K562 (cell line): ENCODE results near the gene XPO4. TPM values are rescaled to one million over a fixed set of nuclear protein-coding genes. Genes with fewer than 3 reads are reported as not detected.
A peak's percentile ranks its signal among the peaks of the same experiment; 100 is the strongest.

Source experiments
- ATAC-seq: fragments of 200-7000 bp; cut with Tn5 transposase; 3 replicates; pipeline ENCODE4 v1.9.1; 2020; ENCODE audit warnings: moderate library complexity
- BruUV-seq: library from RNA; stranded (reverse); fragments of 400-500 nt; replicated peaks from 2 replicates; lab custom pipeline; 2021; lab: Mats Ljungman, UMichigan
- CTCF ChIA-PET: fragments of 300-600 bp; formaldehyde crosslinking; extraction: SDS; loops from one replicate; lab custom pipeline; 2021; ENCODE audit warnings: low intra/inter-chr PET ratio; lab: Yijun Ruan, JAX
- POLR2A ChIA-PET: fragments of 300-600, 350-650 bp; sonication (Branson Sonifier 250); formaldehyde crosslinking; extraction: SDS; loops from one replicate; lab custom pipeline; 2021; ENCODE audit warnings: antibody characterized with exemption, inconsistent platforms; lab: Yijun Ruan, JAX
- DNase-seq, 4 experiments: peaks; one replicate each; pipeline versions ENCODE4 v3.0.0 to v3.0.0-alpha.2; 2011 to 2018; ENCODE audit warnings: low spot score in 3 of 4, mixed read lengths in 3 of 4; ENCODE audit errors: extremely low read depth in 1 of 4
- FAIRE-seq: peaks from 2 replicates; lab custom pipeline; 2011; peaks lifted over from hg19 to GRCh38; lab: Jason Lieb, UNC
- H2AFZ ChIP-seq: 2 replicates; pipeline ENCODE4 v1.6.0; 2011; ENCODE audit warnings: low read depth, low read length, control low read depth, inconsistent platforms
- H3K27ac ChIP-seq: fragments of 200-600 bp; 3 replicates; pipeline ENCODE4 v1.8.0; 2011; ENCODE audit warnings: low read depth, mild to moderate bottlenecking, control low read depth, inconsistent platforms, low read length, moderate library complexity, mixed read lengths; ENCODE audit errors: extremely low read depth
- H3K27me3 ChIP-seq, 2 experiments: fragments of 300-600 bp in 1 of 2; 2 replicates in 1 of 2; 3 replicates in 1 of 2; pipeline versions ENCODE4 v1.6.0 to v1.8.0; 2011; ENCODE audit warnings: inconsistent platforms in 2 of 2, low read length in 2 of 2, mild to moderate bottlenecking in 1 of 2, mixed read lengths in 1 of 2, moderate library complexity in 1 of 2; ENCODE audit not compliant: control insufficient read depth in 2 of 2, insufficient read depth in 2 of 2
- H3K36me3 ChIP-seq: fragments of 300-600 bp; 3 replicates; pipeline ENCODE4 v1.8.0; 2011; ENCODE audit warnings: mild to moderate bottlenecking, low read length, inconsistent platforms; ENCODE audit not compliant: control insufficient read depth, insufficient read depth
- H3K4me1 ChIP-seq, 2 experiments: fragments of 200-600 bp in 1 of 2; replicated peaks in 1 of 2; 2 replicates in 1 of 2; 3 replicates in 1 of 2; pipeline versions ENCODE4 v1.5.1 to v1.8.0; 2011; ENCODE audit warnings: inconsistent platforms in 2 of 2, low read length in 2 of 2, mild to moderate bottlenecking in 1 of 2, mixed read lengths in 1 of 2, moderate library complexity in 1 of 2; ENCODE audit not compliant: control insufficient read depth in 2 of 2, insufficient read depth in 2 of 2
- H3K4me2 ChIP-seq: 2 replicates; pipeline ENCODE4 v1.6.1; 2011; ENCODE audit warnings: low read length, control low read depth, inconsistent platforms, mixed read lengths; ENCODE audit not compliant: insufficient read depth
- H3K4me3 ChIP-seq: fragments of 200-600 bp; sonication (generic), shearing (Covaris generic); 2 replicates; pipeline ENCODE4 v1.5.1; 2016; ENCODE audit warnings: control low read depth, inconsistent platforms
- H3K79me2 ChIP-seq: fragments of 200-600 bp; 3 replicates; pipeline ENCODE4 v1.8.0; 2011; ENCODE audit warnings: low read length, inconsistent platforms; ENCODE audit not compliant: control insufficient read depth, insufficient read depth
- H3K9ac ChIP-seq, 2 experiments: 2 replicates each; pipeline versions ENCODE4 v1.6.0 to v1.6.1; 2011; ENCODE audit warnings: low read depth in 2 of 2, low read length in 2 of 2, control low read depth in 1 of 2, inconsistent platforms in 1 of 2, mild to moderate bottlenecking in 1 of 2, mixed read lengths in 1 of 2; ENCODE audit not compliant: insufficient read depth in 1 of 2
- H3K9me1 ChIP-seq: one replicate; pipeline ENCODE4 v1.6.0; 2011; ENCODE audit warnings: inconsistent platforms, mild to moderate bottlenecking, low read length, moderate library complexity; ENCODE audit not compliant: control insufficient read depth, insufficient read depth
- H3K9me3 ChIP-seq: replicated peaks from 2 replicates; pipeline ENCODE4 v1.5.1; 2011; ENCODE audit warnings: low read depth, low read length, inconsistent platforms; ENCODE audit not compliant: control insufficient read depth, insufficient read depth
- H4K20me1 ChIP-seq: replicated peaks from 2 replicates; pipeline ENCODE4 v1.6.1; 2011; ENCODE audit warnings: low read length, inconsistent platforms, mixed read lengths; ENCODE audit not compliant: control insufficient read depth, insufficient read depth
- ARID1B ChIP-seq: fragments of 450-650 bp; IDR thresholded peaks from 2 replicates; pipeline ENCODE4 v1.6.1; 2016; ENCODE audit warnings: antibody characterized with exemption, mild to moderate bottlenecking, inconsistent platforms
- BRD9 ChIP-seq: fragments of 450-650 bp; IDR thresholded peaks from 2 replicates; pipeline ENCODE4 v1.6.1; 2018; ENCODE audit warnings: low read depth; ENCODE audit not compliant: partially characterized antibody
- CHD2 ChIP-seq: IDR thresholded peaks from 2 replicates; pipeline ENCODE4 v1.6.1; 2011; ENCODE audit warnings: low read depth, low read length
- CREB3L1 ChIP-seq: fragments of 450-650 bp; IDR thresholded peaks from 2 replicates; pipeline ENCODE4 v1.6.1; 2014; ENCODE audit warnings: low read depth, mild to moderate bottlenecking, moderate library complexity, borderline replicate concordance
- CREM ChIP-seq: IDR thresholded peaks from 2 replicates; pipeline ENCODE4 v1.6.1; 2014; ENCODE audit warnings: antibody characterized with exemption, low read depth
- DACH1 ChIP-seq: fragments of 450-650 bp; IDR thresholded peaks from 2 replicates; pipeline ENCODE4 v1.6.1; 2018; ENCODE audit not compliant: partially characterized antibody
- ESRRA ChIP-seq: fragments of 450-650 bp; IDR thresholded peaks from 2 replicates; pipeline ENCODE4 v1.6.1; 2014; ENCODE audit warnings: low read depth, mild to moderate bottlenecking, moderate library complexity, borderline replicate concordance
- JUND ChIP-seq, 2 experiments: IDR thresholded peaks; 2 replicates in 1 of 2; 3 replicates in 1 of 2; pipeline ENCODE4 v1.6.1; 2011; ENCODE audit warnings: borderline replicate concordance in 2 of 2, low read depth in 2 of 2, low read length in 2 of 2, improper control_type of control experiment in 1 of 2, missing biosample characterization in 1 of 2, missing genetic modification characterization in 1 of 2, missing genetic modification reagents in 1 of 2
- KHSRP ChIP-seq: fragments of 450-650 bp; IDR thresholded peaks from 2 replicates; pipeline ENCODE4 v1.6.1; 2017
- NFRKB ChIP-seq: fragments of 450-650 bp; IDR thresholded peaks from 2 replicates; pipeline ENCODE4 v1.6.1; 2016; ENCODE audit warnings: low read depth
- TAF9B ChIP-seq: fragments of 450-650 bp; IDR thresholded peaks from 2 replicates; pipeline ENCODE4 v1.6.1; 2018; ENCODE audit warnings: mild to moderate bottlenecking; ENCODE audit not compliant: partially characterized antibody
- TAL1 ChIP-seq: fragments of 450-650 bp; IDR thresholded peaks from 2 replicates; pipeline ENCODE4 v1.6.1; 2016; ENCODE audit warnings: mild to moderate bottlenecking
- THAP7 ChIP-seq: fragments of 250-450 bp; sonication (Bioruptor Pico); IDR thresholded peaks from 2 replicates; pipeline ENCODE4 v1.5.0; 2021
- XRCC4 ChIP-seq: IDR thresholded peaks from one replicate; pipeline ENCODE4 v1.6.1; 2011; ENCODE audit not compliant: insufficient read depth, insufficient read length; ENCODE audit errors: extremely low read depth
- ZEB2 ChIP-seq: fragments of 450-650 bp; IDR thresholded peaks from 2 replicates; pipeline ENCODE4 v1.6.1; 2016
- ZNF696 ChIP-seq: fragments of 250-450 bp; sonication (Bioruptor Pico); conservative IDR thresholded peaks from 2 replicates; pipeline ENCODE4 v1.4.0; 2020; ENCODE audit warnings: mild to moderate bottlenecking, moderate library complexity
- WGBS: fragments of 100-300 bp; shearing (Covaris generic); methylation state at CpG from one replicate; pipeline ENCODE4 v1.1.6; 2016; ENCODE audit warnings: low coverage, mixed read lengths; ENCODE audit not compliant: insufficient coverage; ENCODE audit errors: missing lambda C conversion rate; 5-methylcytosine and 5-hydroxymethylcytosine counted together
- in situ Hi-C: fragments of 300-500 bp; cut with MboI; formaldehyde crosslinking; loops from 4 replicates; pipeline ENCODE4 v1.15.0; 2018; ENCODE audit warnings: inconsistent platforms, mixed read lengths
- intact Hi-C: fragments of 100-400 bp; cut with micrococcal nuclease; formaldehyde crosslinking; loops from 2 replicates; pipeline ENCODE4 v1.14.2; 2022
- polyA plus RNA-seq, 8 experiments: library from polyadenylated mRNA; depleted of rRNA in 4 of 8; stranded (reverse) in 5 of 8; unstranded in 3 of 8; fragments of >200 nt; fragmentation: Nextera tagmentation in 2 of 8; fragmentation: Illumina TruSeq in 1 of 8; extraction: Ambion mirVana in 2 of 8; extraction: Trizol in 1 of 8; gene quantifications; 2 replicates each; pipeline versions ENCODE4 v1.2.1 to v1.2.3, GENCODE V29; 2011 to 2014; ENCODE audit warnings: inconsistent platforms in 1 of 8, missing spikeins in 1 of 8
- total RNA-seq, 7 experiments: library from RNA; depleted of rRNA in 6 of 7; stranded (reverse); fragments of >200 nt in 6 of 7; fragmentation: Illumina TruSeq in 2 of 7; extraction: Trizol in 2 of 7; gene quantifications; 2 replicates each; pipeline versions ENCODE4 v1.2.1 to v1.2.3, GENCODE V29; 2011 to 2021; ENCODE audit warnings: low replicate concordance in 1 of 7
- TF ChIP-seq, protein P1 (sequence below): fragments of 250-450 bp; sonication (Bioruptor Pico); IDR thresholded peaks from 2 replicates; pipeline ENCODE4 v1.4.0; 2020

Gene XPO4
- total and polyA plus RNA-seq, 9 of the 15 experiments (the other 6 are each of a cell fraction or from before 2014, with no cell fraction given): 5.5 to 25.1 (median 17.5) TPM

DNA sequence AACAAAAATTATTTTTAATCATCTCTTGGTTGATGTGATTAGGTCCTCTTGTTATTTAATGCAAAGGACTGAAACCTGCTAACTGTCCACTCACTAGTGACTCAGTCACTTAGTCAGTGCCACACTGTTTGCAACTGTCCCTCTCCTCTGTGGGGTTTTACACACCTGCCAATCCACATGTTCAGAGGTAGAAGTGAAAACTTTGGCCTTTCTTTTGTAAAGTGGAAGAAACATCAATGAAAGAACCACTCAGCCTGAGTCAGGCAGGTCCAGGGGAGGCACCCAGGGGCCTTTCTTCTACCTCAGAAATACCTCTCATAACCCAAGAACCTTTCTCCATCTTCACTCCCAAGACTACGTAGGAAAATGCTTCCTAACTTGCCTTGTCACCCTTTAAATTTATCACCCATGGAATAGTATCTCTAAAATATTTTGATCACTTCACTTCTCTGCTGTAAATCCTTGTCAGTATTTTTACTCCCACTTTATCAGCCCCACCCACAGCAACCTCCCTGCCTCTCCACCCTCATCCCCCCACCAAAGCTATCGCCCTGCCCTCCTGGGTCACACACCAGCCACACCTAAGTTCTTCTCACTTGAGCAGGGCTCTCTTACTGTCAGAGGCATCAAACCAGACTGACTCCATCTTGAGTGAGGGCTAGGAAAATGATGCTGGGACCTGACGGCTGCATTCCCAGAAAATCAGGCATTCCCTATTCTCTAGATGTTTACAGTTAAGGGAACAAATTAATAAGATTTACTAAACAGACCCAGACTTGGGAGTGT, 99.2 kb downstream of the XPO4 start (continued):
- TF ChIP-seq, protein P1, sequence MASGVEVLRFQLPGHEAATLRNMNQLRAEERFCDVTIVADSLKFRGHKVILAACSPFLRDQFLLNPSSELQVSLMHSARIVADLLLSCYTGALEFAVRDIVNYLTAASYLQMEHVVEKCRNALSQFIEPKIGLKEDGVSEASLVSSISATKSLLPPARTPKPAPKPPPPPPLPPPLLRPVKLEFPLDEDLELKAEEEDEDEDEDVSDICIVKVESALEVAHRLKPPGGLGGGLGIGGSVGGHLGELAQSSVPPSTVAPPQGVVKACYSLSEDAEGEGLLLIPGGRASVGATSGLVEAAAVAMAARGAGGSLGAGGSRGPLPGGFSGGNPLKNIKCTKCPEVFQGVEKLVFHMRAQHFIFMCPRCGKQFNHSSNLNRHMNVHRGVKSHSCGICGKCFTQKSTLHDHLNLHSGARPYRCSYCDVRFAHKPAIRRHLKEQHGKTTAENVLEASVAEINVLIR: 0 out of 2 replicates have a peak, but pooled peaks have one; percentile 36
- TF ChIP-seq TAL1: no peak

- DNase-seq (peak in 3 of 4 experiments; percentile 13 to 48 (median 20)), FAIRE-seq (peak; percentile 61), ATAC-seq (peak; percentile 77)
- Histone ChIP-seq H3K4me3 (no peak overlapping the region), H3K4me1 (peaks cover 13 to 14% of the 10 kb centered on the region in 2 experiments; a peak in 4 of 5 replicates), H3K9ac (no peak overlapping the region; a peak in 1 of 4 replicates), H3K9me1 (no peaks in the 10 kb centered on the region), H3K36me3 (peaks cover 59% of the 10 kb centered on the region), H3K27ac (peak overlapping the region; percentile 56; the same call in 2 of the 3 replicates), H2AFZ (no peak overlapping the region), H3K4me2 (no peak overlapping the region), H3K79me2 (0 out of 3 replicates have a peak, but pooled peaks cover 4% of the 10 kb centered on the region), H3K27me3 (no peaks in the 10 kb centered on the region), H3K9me3 (no peaks in the 10 kb centered on the region), H4K20me1 (no peaks in the 10 kb centered on the region)
- POLR2A ChIA-PET: no interaction called here
- intact Hi-C loops (no loop called here), in situ Hi-C loops (no loop called here)
- no TSS peak for BruUV-seq
- CTCF ChIA-PET: no interaction called here
- 7% methylated on average over 2 of the region's 2 CpGs for WGBS
- TF ChIP-seq BRD9 (no peak), THAP7 (CRISPR knock-in tag) (no peak), DACH1 (no peak), XRCC4 (no peak), ZNF696 (CRISPR knock-in tag) (no peak), CREM (0 out of 2 replicates have a peak, but pooled peaks have one; percentile 12), ESRRA (peak; percentile 53; the same call in 1 of the 2 replicates), JUND (IDR thresholded peaks at IDR 0.05; ENCODE audit: borderline replicate concordance, low read depth, low read length) (peak; percentile 74; the same call in 1 of the 2 replicates), JUND (tag; IDR thresholded peaks at IDR 0.05; ENCODE audit: borderline replicate concordance, low read depth, low read length) (peak; percentile 78; the same call in 2 of the 3 replicates), NFRKB (no peak), ZEB2 (0 out of 2 replicates have a peak, but pooled peaks have one; percentile 22), CHD2 (no peak), TAF9B (no peak), ARID1B (peak; percentile 78), KHSRP (no peak), CREB3L1 (no peak)
These were observed 100.8 kb downstream of the XPO4 start for GRCh38 chr13:20801707-20802106.
